ENCODE results near the gene RAPGEF5.

Gene RAPGEF5

GRCh38 chr7:22333680-22334141 is 23.2 kb downstream of the RAPGEF5 start:
- H3K4ac ChIP-seq (ENCODE audit: low read depth, low read length), result no peak overlapping the region
- H3K18ac ChIP-seq (ENCODE audit: low read length), result no peak overlapping the region
- no peak overlapping the region for H3K4me3 ChIP-seq (ENCODE audit: low read depth, low read length)
- no peaks in the 10 kb centered on the region for H3K79me2 ChIP-seq (ENCODE audit: control insufficient read depth, insufficient read depth, low read length, poor library complexity)
- H2AK5ac ChIP-seq (ENCODE audit: low read length), result no peak overlapping the region
- no peak overlapping the region for H2BK120ac ChIP-seq (ENCODE audit: insufficient read depth, low read length, poor library complexity)
- H3K9ac ChIP-seq (ENCODE audit: low read length), result no peak overlapping the region
- no peak overlapping the region for H3K4me2 ChIP-seq (ENCODE audit: low read length)
- H3K27me3 ChIP-seq (ENCODE audit: insufficient read depth, low read length), result no peaks in the 10 kb centered on the region
- H3K4me1 ChIP-seq (ENCODE audit: control insufficient read depth in 1 of 2, insufficient read depth in 2 of 2, low read length in 2 of 2), result peaks cover 2% of the 10 kb centered on the region in 2 experiments
- no peak overlapping the region for H2BK5ac ChIP-seq (ENCODE audit: low read depth, low read length, poor library complexity)
- H4K12ac ChIP-seq (ENCODE audit: low read depth, low read length), result no peak overlapping the region
- no peaks in the 10 kb centered on the region for H3K36me3 ChIP-seq (ENCODE audit: control insufficient read depth in 1 of 2, insufficient read depth in 2 of 2, low read length in 2 of 2)
- H3K27ac ChIP-seq (ENCODE audit: low read depth, low read length), result no peak overlapping the region
- no peak for DNase-seq
- no peaks in the 10 kb centered on the region for H3K9me3 ChIP-seq (ENCODE audit: insufficient read depth, low read depth, low read length)
- H3K79me1 ChIP-seq (ENCODE audit: low read length), result no peaks in the 10 kb centered on the region
- no peak overlapping the region for H3K14ac ChIP-seq (ENCODE audit: low read length)
- H4K91ac ChIP-seq (ENCODE audit: low read depth, low read length), result no peak overlapping the region
- WGBS (ENCODE audit: extremely low coverage, insufficient coverage, insufficient read length), result no CpG with 5 or more reads among the region's 15 CpGs
- H2BK12ac ChIP-seq (ENCODE audit: low read length), result no peak overlapping the region
- no peak overlapping the region for H2AFZ ChIP-seq (ENCODE audit: insufficient read depth, low read length, poor library complexity)
- no peak overlapping the region for H4K8ac ChIP-seq (ENCODE audit: low read depth, low read length)
- H3K23ac ChIP-seq (ENCODE audit: low read length), result no peak overlapping the region

GRCh38 chr7:22332461-22332870 is 24.5 kb downstream of the RAPGEF5 start:
- H3K27me3 ChIP-seq (ENCODE audit: insufficient read depth, low read length), result no peaks in the 10 kb centered on the region
- H2BK5ac ChIP-seq (ENCODE audit: low read depth, low read length, poor library complexity), result no peak overlapping the region
- no peak for DNase-seq
- WGBS (ENCODE audit: extremely low coverage, insufficient coverage, insufficient read length), result no CpG with 5 or more reads among the region's 3 CpGs
- H2BK12ac ChIP-seq (ENCODE audit: low read length), result no peak overlapping the region
- no peaks in the 10 kb centered on the region for H3K9me3 ChIP-seq (ENCODE audit: insufficient read depth, low read depth, low read length)
- no peak overlapping the region for H4K12ac ChIP-seq (ENCODE audit: low read depth, low read length)
- H3K9ac ChIP-seq (ENCODE audit: low read length), result no peak overlapping the region
- no peaks in the 10 kb centered on the region for H3K36me3 ChIP-seq (ENCODE audit: control insufficient read depth in 1 of 2, insufficient read depth in 2 of 2, low read length in 2 of 2)
- no peak overlapping the region for H4K8ac ChIP-seq (ENCODE audit: low read depth, low read length)
- H3K79me2 ChIP-seq (ENCODE audit: control insufficient read depth, insufficient read depth, low read length, poor library complexity), result no peaks in the 10 kb centered on the region
- no peak overlapping the region for H3K18ac ChIP-seq (ENCODE audit: low read length)
- no peak overlapping the region for H2AK5ac ChIP-seq (ENCODE audit: low read length)
- H2AFZ ChIP-seq (ENCODE audit: insufficient read depth, low read length, poor library complexity), result no peak overlapping the region
- H3K23ac ChIP-seq (ENCODE audit: low read length), result no peak overlapping the region
- no peak overlapping the region for H3K27ac ChIP-seq (ENCODE audit: low read depth, low read length)
- no peak overlapping the region for H3K4me3 ChIP-seq (ENCODE audit: low read depth, low read length)
- no peak overlapping the region for H2BK120ac ChIP-seq (ENCODE audit: insufficient read depth, low read length, poor library complexity)
- H3K4me1 ChIP-seq (ENCODE audit: control insufficient read depth in 1 of 2, insufficient read depth in 2 of 2, low read length in 2 of 2), result peaks cover 0 to 2% of the 10 kb centered on the region in 2 experiments
- H3K4ac ChIP-seq (ENCODE audit: low read depth, low read length), result no peak overlapping the region
- no peak overlapping the region for H3K14ac ChIP-seq (ENCODE audit: low read length)
- H3K79me1 ChIP-seq (ENCODE audit: low read length), result no peaks in the 10 kb centered on the region
- no peak overlapping the region for H4K91ac ChIP-seq (ENCODE audit: low read depth, low read length)
- no peak overlapping the region for H3K4me2 ChIP-seq (ENCODE audit: low read length)

- no peak overlapping the region for H3K14ac ChIP-seq (ENCODE audit: low read length)
- no CpG with 5 or more reads among the region's 1 CpG for WGBS (ENCODE audit: extremely low coverage, insufficient coverage, insufficient read length)
- no peak overlapping the region for H3K4me3 ChIP-seq (ENCODE audit: low read depth, low read length)
- H2AFZ ChIP-seq (ENCODE audit: insufficient read depth, low read length, poor library complexity), result no peak overlapping the region
- no peak overlapping the region for H3K9ac ChIP-seq (ENCODE audit: low read length)
- H4K91ac ChIP-seq (ENCODE audit: low read depth, low read length), result no peak overlapping the region
- H2BK5ac ChIP-seq (ENCODE audit: low read depth, low read length, poor library complexity), result no peak overlapping the region
- no peak for DNase-seq
- no peaks in the 10 kb centered on the region for H3K27me3 ChIP-seq (ENCODE audit: insufficient read depth, low read length)
- H3K18ac ChIP-seq (ENCODE audit: low read length), result no peak overlapping the region
- H3K27ac ChIP-seq (ENCODE audit: low read depth, low read length), result no peak overlapping the region
- H3K4me2 ChIP-seq (ENCODE audit: low read length), result no peak overlapping the region
- H2BK12ac ChIP-seq (ENCODE audit: low read length), result no peak overlapping the region
- no peak overlapping the region for H2AK5ac ChIP-seq (ENCODE audit: low read length)
- no peak overlapping the region for H4K12ac ChIP-seq (ENCODE audit: low read depth, low read length)
- no peaks in the 10 kb centered on the region for H3K36me3 ChIP-seq (ENCODE audit: control insufficient read depth in 1 of 2, insufficient read depth in 2 of 2, low read length in 2 of 2)
- no peak overlapping the region for H2BK120ac ChIP-seq (ENCODE audit: insufficient read depth, low read length, poor library complexity)
- H3K79me1 ChIP-seq (ENCODE audit: low read length), result no peaks in the 10 kb centered on the region
- H3K4ac ChIP-seq (ENCODE audit: low read depth, low read length), result no peak overlapping the region
- H3K79me2 ChIP-seq (ENCODE audit: control insufficient read depth, insufficient read depth, low read length, poor library complexity), result no peaks in the 10 kb centered on the region
- no peak overlapping the region for H3K23ac ChIP-seq (ENCODE audit: low read length)
- no peaks in the 10 kb centered on the region for H3K9me3 ChIP-seq (ENCODE audit: insufficient read depth, low read depth, low read length)
- H3K4me1 ChIP-seq (ENCODE audit: control insufficient read depth in 1 of 2, insufficient read depth in 2 of 2, low read length in 2 of 2), result peaks cover 0 to 2% of the 10 kb centered on the region in 2 experiments
- no peak overlapping the region for H4K8ac ChIP-seq (ENCODE audit: low read depth, low read length)
Observed at GRCh38 chr7:22331704-22332103, 25.2 kb downstream of the RAPGEF5 start.

GRCh38 chr7:22330903-22331302 is 26.1 kb downstream of the RAPGEF5 start:
- no peak overlapping the region for H3K9ac ChIP-seq (ENCODE audit: low read length)
- no peak overlapping the region for H2AFZ ChIP-seq (ENCODE audit: insufficient read depth, low read length, poor library complexity)
- no peak overlapping the region for H3K4me2 ChIP-seq (ENCODE audit: low read length)
- H3K4me3 ChIP-seq (ENCODE audit: low read depth, low read length), result no peak overlapping the region
- H3K4me1 ChIP-seq (ENCODE audit: control insufficient read depth in 1 of 2, insufficient read depth in 2 of 2, low read length in 2 of 2), result peaks cover 0 to 2% of the 10 kb centered on the region in 2 experiments
- H2BK120ac ChIP-seq (ENCODE audit: insufficient read depth, low read length, poor library complexity), result no peak overlapping the region
- DNase-seq, result no peak
- no peak overlapping the region for H4K8ac ChIP-seq (ENCODE audit: low read depth, low read length)
- H3K79me2 ChIP-seq (ENCODE audit: control insufficient read depth, insufficient read depth, low read length, poor library complexity), result no peaks in the 10 kb centered on the region
- no peaks in the 10 kb centered on the region for H3K9me3 ChIP-seq (ENCODE audit: insufficient read depth, low read depth, low read length)
- no peak overlapping the region for H3K4ac ChIP-seq (ENCODE audit: low read depth, low read length)
- no peaks in the 10 kb centered on the region for H3K79me1 ChIP-seq (ENCODE audit: low read length)
- H3K18ac ChIP-seq (ENCODE audit: low read length), result no peak overlapping the region
- H3K27me3 ChIP-seq (ENCODE audit: insufficient read depth, low read length), result no peaks in the 10 kb centered on the region
- H3K36me3 ChIP-seq (ENCODE audit: control insufficient read depth in 1 of 2, insufficient read depth in 2 of 2, low read length in 2 of 2), result no peaks in the 10 kb centered on the region
- no peak overlapping the region for H2AK5ac ChIP-seq (ENCODE audit: low read length)
- H3K14ac ChIP-seq (ENCODE audit: low read length), result no peak overlapping the region
- no peak overlapping the region for H4K91ac ChIP-seq (ENCODE audit: low read depth, low read length)
- no peak overlapping the region for H3K27ac ChIP-seq (ENCODE audit: low read depth, low read length)
- H2BK5ac ChIP-seq (ENCODE audit: low read depth, low read length, poor library complexity), result no peak overlapping the region
- H4K12ac ChIP-seq (ENCODE audit: low read depth, low read length), result no peak overlapping the region
- WGBS (ENCODE audit: extremely low coverage, insufficient coverage, insufficient read length), result no CpG with 5 or more reads among the region's 8 CpGs
- H2BK12ac ChIP-seq (ENCODE audit: low read length), result no peak overlapping the region
- no peak overlapping the region for H3K23ac ChIP-seq (ENCODE audit: low read length)

All from trophoblast cell (in vitro differentiated cells and primary cell).